Neural progenitor cell (in vitro differentiated cells): Measurements from ENCODE around the gene SIGLEC10.

Experiments
- CTCF ChIP-seq: fragments of 200-600 bp; sonication (generic); IDR thresholded peaks from 2 replicates; pipeline ENCODE4 v1.5.1; 2017; ENCODE audit warnings: antibody characterized with exemption, mild to moderate bottlenecking
- EZH2phosphoT487 ChIP-seq: fragments of 200-600 bp; sonication (generic); IDR thresholded peaks from 2 replicates; pipeline ENCODE4 v1.6.1; 2017; ENCODE audit warnings: antibody characterized with exemption

DNA sequence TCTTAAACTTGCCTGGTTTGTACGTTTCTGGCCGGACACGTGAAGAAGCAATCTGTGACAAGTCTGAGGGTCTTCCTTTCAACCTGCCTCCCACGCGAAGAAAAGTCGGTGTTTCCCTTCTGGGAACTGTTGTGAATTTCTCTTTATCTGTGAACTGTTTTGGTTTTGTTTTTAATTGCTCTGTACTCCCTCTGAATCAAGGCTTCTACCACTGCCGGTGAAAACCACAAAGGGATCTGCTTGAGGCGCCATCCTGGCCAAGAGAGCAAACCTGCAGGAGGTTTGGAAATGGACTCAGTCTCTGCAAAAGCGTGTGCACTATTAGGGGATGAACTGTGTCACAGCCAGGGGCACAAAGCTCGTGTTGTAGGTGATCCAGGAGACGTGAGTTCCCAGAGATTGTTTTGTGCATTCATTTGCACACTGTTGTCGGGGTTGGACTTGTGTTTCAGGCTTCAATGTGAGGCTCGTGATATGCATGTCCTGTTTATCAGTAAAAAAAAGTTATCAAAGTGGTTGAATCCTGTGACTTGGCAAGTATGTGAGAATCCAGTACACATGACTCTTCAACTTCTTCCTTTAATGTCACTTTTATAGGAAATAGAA lies 31.1 kb upstream of the SIGLEC10 start:
- no peak for TF ChIP-seq CTCF
- TF ChIP-seq EZH2phosphoT487: no peak
